PFSK-1 (cell line): Measurements from ENCODE around the gene CCDC82.

Experiments
- FOXP2 ChIP-seq: optimal IDR thresholded peaks from 2 replicates; pipeline ENCODE3; 2011; ENCODE audit warnings: borderline replicate concordance, control low read depth, inconsistent platforms; ENCODE audit not compliant: insufficient read depth; ENCODE audit errors: extremely low read length, extremely low read depth
- POLR2AphosphoS5 ChIP-seq: IDR thresholded peaks from 2 replicates; pipeline ENCODE4 v1.6.1; 2012; ENCODE audit warnings: low read depth, mild to moderate bottlenecking, control low read depth, low read length, moderate library complexity
- SIN3A ChIP-seq: IDR thresholded peaks from 2 replicates; pipeline ENCODE4 v1.6.1; 2012; ENCODE audit warnings: mild to moderate bottlenecking, low read length, moderate library complexity, borderline replicate concordance; ENCODE audit not compliant: insufficient read depth
- TAF1 ChIP-seq: IDR thresholded peaks from 2 replicates; pipeline ENCODE4 v1.6.1; 2012; ENCODE audit warnings: low read length, control low read depth, borderline replicate concordance; ENCODE audit not compliant: insufficient read depth
- TF ChIP-seq, protein P1 (sequence below), 2 experiments: IDR thresholded peaks; 2 replicates each; pipeline versions ENCODE4 v1.6.1 to v1.8.0; 2011 to 2012; ENCODE audit warnings: low read depth in 2 of 2, low read length in 2 of 2, control low read depth in 1 of 2, inconsistent platforms in 1 of 2, mild to moderate bottlenecking in 1 of 2, moderate library complexity in 1 of 2; ENCODE audit not compliant: insufficient read depth in 1 of 2

Gene CCDC82

DNA sequence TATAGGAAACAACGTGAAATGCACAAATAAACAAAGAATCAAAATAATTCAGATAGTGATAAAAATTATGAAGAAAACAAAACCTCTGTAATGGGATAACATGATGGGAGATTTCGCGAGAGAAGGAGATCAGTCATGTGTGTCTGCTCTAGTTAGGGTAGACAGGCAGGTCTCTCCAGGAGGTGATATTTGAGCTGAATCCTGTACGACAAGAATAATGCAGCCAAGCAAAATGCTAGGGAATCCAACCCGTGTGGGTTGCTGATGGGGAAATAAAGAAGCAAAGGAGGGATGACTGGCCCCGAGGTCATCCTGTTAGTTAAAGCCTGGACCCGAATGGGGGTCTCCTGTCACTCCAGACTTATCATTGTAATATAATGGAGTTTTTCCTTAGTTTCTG lies 62.8 kb downstream of the CCDC82 start:
- TF ChIP-seq, protein P1, sequence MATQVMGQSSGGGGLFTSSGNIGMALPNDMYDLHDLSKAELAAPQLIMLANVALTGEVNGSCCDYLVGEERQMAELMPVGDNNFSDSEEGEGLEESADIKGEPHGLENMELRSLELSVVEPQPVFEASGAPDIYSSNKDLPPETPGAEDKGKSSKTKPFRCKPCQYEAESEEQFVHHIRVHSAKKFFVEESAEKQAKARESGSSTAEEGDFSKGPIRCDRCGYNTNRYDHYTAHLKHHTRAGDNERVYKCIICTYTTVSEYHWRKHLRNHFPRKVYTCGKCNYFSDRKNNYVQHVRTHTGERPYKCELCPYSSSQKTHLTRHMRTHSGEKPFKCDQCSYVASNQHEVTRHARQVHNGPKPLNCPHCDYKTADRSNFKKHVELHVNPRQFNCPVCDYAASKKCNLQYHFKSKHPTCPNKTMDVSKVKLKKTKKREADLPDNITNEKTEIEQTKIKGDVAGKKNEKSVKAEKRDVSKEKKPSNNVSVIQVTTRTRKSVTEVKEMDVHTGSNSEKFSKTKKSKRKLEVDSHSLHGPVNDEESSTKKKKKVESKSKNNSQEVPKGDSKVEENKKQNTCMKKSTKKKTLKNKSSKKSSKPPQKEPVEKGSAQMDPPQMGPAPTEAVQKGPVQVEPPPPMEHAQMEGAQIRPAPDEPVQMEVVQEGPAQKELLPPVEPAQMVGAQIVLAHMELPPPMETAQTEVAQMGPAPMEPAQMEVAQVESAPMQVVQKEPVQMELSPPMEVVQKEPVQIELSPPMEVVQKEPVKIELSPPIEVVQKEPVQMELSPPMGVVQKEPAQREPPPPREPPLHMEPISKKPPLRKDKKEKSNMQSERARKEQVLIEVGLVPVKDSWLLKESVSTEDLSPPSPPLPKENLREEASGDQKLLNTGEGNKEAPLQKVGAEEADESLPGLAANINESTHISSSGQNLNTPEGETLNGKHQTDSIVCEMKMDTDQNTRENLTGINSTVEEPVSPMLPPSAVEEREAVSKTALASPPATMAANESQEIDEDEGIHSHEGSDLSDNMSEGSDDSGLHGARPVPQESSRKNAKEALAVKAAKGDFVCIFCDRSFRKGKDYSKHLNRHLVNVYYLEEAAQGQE (IDR thresholded peaks at IDR 0.05; ENCODE audit: insufficient read depth in 1 of 2, low read depth in 2 of 2, low read length in 2 of 2), result no peak
- TF ChIP-seq SIN3A (no peak), POLR2AphosphoS5 (no peak), FOXP2 (no peak), TAF1 (no peak)

DNA sequence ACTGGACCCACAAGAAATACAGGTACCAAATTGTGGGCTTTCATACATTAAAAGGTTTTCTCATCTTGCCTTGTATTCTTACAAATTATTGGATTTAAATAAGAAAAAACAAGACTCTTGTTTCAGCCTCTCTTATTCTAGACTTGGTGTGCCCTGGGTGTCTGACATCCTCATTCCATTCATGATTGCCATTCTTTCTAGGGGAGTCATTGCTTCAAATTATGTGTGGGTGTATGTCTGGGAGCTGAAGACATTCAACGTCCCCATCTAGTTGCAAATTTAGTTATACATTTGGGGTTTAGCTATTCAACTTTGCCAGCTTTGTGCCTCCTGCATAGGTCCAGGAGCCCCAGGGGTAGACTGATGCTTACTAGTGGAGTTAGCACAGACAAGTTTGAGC lies 64.8 kb downstream of the CCDC82 start:
- TF ChIP-seq, protein P1 (IDR thresholded peaks at IDR 0.05; ENCODE audit: insufficient read depth in 1 of 2, low read depth in 2 of 2, low read length in 2 of 2), result no peak

DNA sequence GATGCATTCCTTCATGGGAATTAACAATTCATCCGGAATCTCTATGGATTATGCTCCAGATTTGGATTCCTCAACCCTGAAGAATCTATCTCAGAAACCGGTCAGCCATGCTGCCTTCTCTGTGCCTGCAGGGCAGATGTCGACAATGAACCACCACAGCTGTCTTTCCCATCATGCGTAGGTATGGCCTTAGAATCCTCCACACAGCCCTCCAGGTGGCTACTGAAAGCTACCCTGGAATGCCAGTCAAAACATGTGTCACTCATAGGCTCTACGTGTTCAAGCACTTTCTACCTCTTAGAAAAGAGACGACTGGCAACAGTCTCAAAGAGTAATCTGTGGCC lies 66.1 kb downstream of the CCDC82 start:
- no peak for TF ChIP-seq SIN3A
- TF ChIP-seq TAF1, result no peak
- no peak for TF ChIP-seq POLR2AphosphoS5
- TF ChIP-seq, protein P1 (IDR thresholded peaks at IDR 0.05; ENCODE audit: insufficient read depth in 1 of 2, low read depth in 2 of 2, low read length in 2 of 2), result no peak
- TF ChIP-seq FOXP2, result no peak

DNA sequence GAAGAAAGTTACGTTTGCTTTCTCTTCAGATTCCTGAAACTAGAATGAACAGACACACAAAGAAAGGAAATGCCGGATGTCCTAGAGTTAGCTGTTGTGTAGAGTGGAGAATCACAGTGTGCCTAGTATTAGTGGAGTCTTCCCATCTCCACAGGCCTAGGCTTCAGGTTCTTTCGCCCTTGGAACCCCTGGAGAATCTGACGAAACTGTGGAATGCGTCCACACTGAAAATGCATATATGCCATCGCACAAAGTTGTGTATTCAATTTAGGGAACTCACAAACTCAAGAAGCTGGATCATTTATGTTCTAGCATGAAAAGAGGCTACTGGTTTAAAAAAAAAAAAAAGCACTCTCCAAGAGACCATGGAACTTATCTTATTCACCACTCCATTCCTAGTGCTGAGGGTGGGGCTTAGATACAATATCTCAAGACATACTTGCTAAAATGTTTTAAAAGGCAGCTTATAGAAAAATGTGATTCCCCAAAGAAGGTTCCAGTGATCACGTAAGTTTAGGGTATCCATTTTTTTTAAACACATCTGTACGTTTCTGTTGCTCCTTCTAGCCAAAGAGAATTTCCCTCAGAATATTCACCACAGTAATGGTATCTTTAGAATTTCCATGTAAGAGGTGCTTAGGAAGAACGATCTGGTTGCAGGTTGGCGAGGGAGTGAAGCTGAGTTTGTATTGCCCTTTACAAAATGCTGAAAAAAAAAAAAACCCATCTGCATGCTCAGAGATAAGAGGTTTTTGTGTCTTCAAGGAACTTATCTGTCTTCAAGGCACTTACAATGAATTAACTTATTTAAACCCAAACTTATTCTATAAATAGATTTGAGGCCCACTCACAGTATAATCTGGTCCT lies 66.7 kb downstream of the CCDC82 start:
- TF ChIP-seq, protein P1 (IDR thresholded peaks at IDR 0.05; ENCODE audit: insufficient read depth in 1 of 2, low read depth in 2 of 2, low read length in 2 of 2), result no peak
- TF ChIP-seq SIN3A, result no peak
- TF ChIP-seq POLR2AphosphoS5, result no peak
- TF ChIP-seq TAF1, result no peak
- no peak for TF ChIP-seq FOXP2

DNA sequence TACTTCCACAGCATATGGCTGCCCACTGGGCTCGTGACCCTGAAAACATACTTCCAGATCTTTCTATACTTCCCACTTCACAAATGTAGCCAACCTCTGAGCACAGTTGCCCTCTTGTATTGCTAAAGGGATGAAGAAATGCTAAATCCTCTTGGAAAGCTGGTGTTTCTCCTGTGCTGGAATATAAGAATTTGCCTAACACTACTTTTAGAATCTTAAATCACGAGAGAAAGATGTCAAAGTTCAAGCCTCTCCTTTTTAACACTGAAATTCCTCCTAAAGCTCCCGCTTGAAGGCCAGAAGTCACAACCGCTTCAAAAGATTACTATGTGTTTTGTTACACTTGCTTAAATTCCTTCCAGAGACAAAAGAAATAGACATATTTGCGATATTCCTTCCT lies 68.6 kb downstream of the CCDC82 start:
- TF ChIP-seq FOXP2 (no peak), TAF1 (no peak), POLR2AphosphoS5 (no peak), SIN3A (no peak)
- TF ChIP-seq, protein P1 (IDR thresholded peaks at IDR 0.05; ENCODE audit: insufficient read depth in 1 of 2, low read depth in 2 of 2, low read length in 2 of 2), result no peak
